Liver (tissue), 3 donors: Measurements from ENCODE around the gene CRYBG2.

Source experiments
- EGR1 ChIP-seq, 2 donors: IDR thresholded peaks; 2 replicates each; pipeline ENCODE4 v1.6.1; 2016 to 2018; ENCODE audit warnings: antibody characterized with exemption in 2 of 2, low read depth in 2 of 2
- FOXA1 ChIP-seq: IDR thresholded peaks from 2 replicates; pipeline ENCODE4 v1.6.1; 2016; ENCODE audit warnings: antibody characterized with exemption
- GABPA ChIP-seq, 2 donors: IDR thresholded peaks in 1 of 2; conservative IDR thresholded peaks in 1 of 2; 2 replicates each; pipeline ENCODE4 v1.6.1; 2016; ENCODE audit warnings: antibody characterized with exemption in 2 of 2, mild to moderate bottlenecking in 1 of 2, moderate library complexity in 1 of 2
- JUND ChIP-seq, 2 donors: IDR thresholded peaks; 2 replicates each; pipeline ENCODE4 v1.6.1; 2016; ENCODE audit warnings: antibody characterized with exemption in 2 of 2
- NR2F2 ChIP-seq: IDR thresholded peaks from 2 replicates; pipeline ENCODE4 v1.6.1; 2016; ENCODE audit warnings: antibody characterized with exemption
- RAD21 ChIP-seq, 2 donors: IDR thresholded peaks; 2 replicates each; pipeline ENCODE4 v1.6.1; 2016; ENCODE audit warnings: antibody characterized with exemption in 2 of 2, mild to moderate bottlenecking in 2 of 2
- REST ChIP-seq: IDR thresholded peaks from 2 replicates; pipeline ENCODE4 v1.6.1; 2016; ENCODE audit warnings: antibody characterized with exemption, mild to moderate bottlenecking
- RXRA ChIP-seq, 2 donors: IDR thresholded peaks; 2 replicates each; pipeline ENCODE4 v1.6.1; 2017 to 2018; ENCODE audit warnings: antibody characterized with exemption in 2 of 2, mild to moderate bottlenecking in 1 of 2
- TAF1 ChIP-seq: conservative IDR thresholded peaks from 2 replicates; pipeline ENCODE4 v1.6.1; 2016; ENCODE audit warnings: antibody characterized with exemption, mild to moderate bottlenecking
- YY1 ChIP-seq: IDR thresholded peaks from 2 replicates; pipeline ENCODE4 v1.6.1; 2016; ENCODE audit warnings: antibody characterized with exemption, mild to moderate bottlenecking
- ZBTB33 ChIP-seq: IDR thresholded peaks from 2 replicates; pipeline ENCODE4 v1.6.1; 2016; ENCODE audit warnings: antibody characterized with exemption
- TF ChIP-seq, protein P1 (sequence below): fragments of 150-350 bp; IDR thresholded peaks from 2 replicates; pipeline ENCODE4 v1.5.1; 2017; ENCODE audit warnings: improper control_type of control experiment, low read depth, low read length; ENCODE audit not compliant: missing input control
- TF ChIP-seq, protein P2 (sequence below): IDR thresholded peaks from 2 replicates; pipeline ENCODE4 v1.6.1; 2016; ENCODE audit warnings: antibody characterized with exemption
- TF ChIP-seq, protein P3 (sequence below): IDR thresholded peaks from 2 replicates; pipeline ENCODE4 v1.6.1; 2016; ENCODE audit warnings: antibody characterized with exemption
- donor health status: healthy.
- donor health status: healthy.

DNA sequence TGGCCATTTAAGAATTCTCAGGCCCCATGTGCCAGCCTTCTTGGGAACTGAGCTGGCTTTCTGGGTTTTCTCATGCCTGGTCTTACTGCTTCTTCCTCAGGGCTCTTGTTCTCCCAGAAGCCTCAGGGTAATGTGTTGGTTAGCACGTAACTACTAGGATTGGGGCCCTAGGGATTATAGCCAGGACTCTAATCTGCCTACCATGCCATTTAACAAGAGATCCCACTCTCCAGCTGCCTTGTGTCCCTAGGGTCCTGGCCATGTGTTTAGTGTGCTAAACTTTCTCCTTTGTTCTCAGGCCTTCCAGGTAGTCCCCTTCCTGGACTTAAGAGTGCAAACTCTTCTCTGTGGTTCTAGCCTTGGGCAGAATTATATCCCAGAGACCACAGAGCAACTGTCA is 76.2 kb downstream of the CRYBG2 start:
- TF ChIP-seq NR2F2 (no peak), RXRA (IDR thresholded peaks at IDR 0.05) (no peak), REST (no peak), YY1 (no peak), RAD21 (IDR thresholded peaks at IDR 0.05) (no peak), FOXA1 (no peak), TAF1 (no peak), JUND (IDR thresholded peaks at IDR 0.05) (no peak), EGR1 (IDR thresholded peaks at IDR 0.05; ENCODE audit: low read depth in 2 of 2) (no peak), GABPA (IDR thresholded peaks at IDR 0.05 in 1 of 2, conservative IDR thresholded peaks at IDR 0.05 in 1 of 2) (no peak), ZBTB33 (no peak)
- TF ChIP-seq, protein P1, sequence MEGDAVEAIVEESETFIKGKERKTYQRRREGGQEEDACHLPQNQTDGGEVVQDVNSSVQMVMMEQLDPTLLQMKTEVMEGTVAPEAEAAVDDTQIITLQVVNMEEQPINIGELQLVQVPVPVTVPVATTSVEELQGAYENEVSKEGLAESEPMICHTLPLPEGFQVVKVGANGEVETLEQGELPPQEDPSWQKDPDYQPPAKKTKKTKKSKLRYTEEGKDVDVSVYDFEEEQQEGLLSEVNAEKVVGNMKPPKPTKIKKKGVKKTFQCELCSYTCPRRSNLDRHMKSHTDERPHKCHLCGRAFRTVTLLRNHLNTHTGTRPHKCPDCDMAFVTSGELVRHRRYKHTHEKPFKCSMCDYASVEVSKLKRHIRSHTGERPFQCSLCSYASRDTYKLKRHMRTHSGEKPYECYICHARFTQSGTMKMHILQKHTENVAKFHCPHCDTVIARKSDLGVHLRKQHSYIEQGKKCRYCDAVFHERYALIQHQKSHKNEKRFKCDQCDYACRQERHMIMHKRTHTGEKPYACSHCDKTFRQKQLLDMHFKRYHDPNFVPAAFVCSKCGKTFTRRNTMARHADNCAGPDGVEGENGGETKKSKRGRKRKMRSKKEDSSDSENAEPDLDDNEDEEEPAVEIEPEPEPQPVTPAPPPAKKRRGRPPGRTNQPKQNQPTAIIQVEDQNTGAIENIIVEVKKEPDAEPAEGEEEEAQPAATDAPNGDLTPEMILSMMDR, result no peak
- TF ChIP-seq, protein P2, sequence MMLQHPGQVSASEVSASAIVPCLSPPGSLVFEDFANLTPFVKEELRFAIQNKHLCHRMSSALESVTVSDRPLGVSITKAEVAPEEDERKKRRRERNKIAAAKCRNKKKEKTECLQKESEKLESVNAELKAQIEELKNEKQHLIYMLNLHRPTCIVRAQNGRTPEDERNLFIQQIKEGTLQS, result no peak
- TF ChIP-seq, protein P3, sequence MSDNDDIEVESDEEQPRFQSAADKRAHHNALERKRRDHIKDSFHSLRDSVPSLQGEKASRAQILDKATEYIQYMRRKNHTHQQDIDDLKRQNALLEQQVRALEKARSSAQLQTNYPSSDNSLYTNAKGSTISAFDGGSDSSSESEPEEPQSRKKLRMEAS, result no peak
